Measurements from ENCODE around the gene CHN1.

- no peak for TF ChIP-seq CTCF (conservative IDR thresholded peaks at IDR 0.05 in 1 of 2, IDR thresholded peaks at IDR 0.05 in 1 of 2; ENCODE audit: extremely low read depth in 1 of 2, insufficient read depth in 1 of 2, low read depth in 1 of 2, low read length in 2 of 2)
- TF ChIP-seq EZH2 (IDR thresholded peaks at IDR 0.05; ENCODE audit: borderline replicate concordance, low read length), result no peak
These were observed 112.6 kb downstream of the CHN1 start for GRCh38 chr2:174892546-174892945.

Data from mammary epithelial cell (primary cell).